CMK (cell line): ENCODE measurements around the gene TSLP.

ENCODE experiments used
- DNase-seq: peaks from one replicate; pipeline ENCODE4 v3.0.0-alpha.2; 2010; ENCODE audit warnings: low read depth

TSLP gene

GRCh38 chr5:111099058-111099778 lies 27.7 kb downstream of the TSLP start:
- no peak for DNase-seq

- DNase-seq: no peak
These were observed 34.9 kb downstream of the TSLP start for GRCh38 chr5:111106320-111106948.

GRCh38 chr5:111107371-111107770 lies 35.9 kb downstream of the TSLP start:
- no peak for DNase-seq

- DNase-seq: no peak
These were observed 40.4 kb downstream of the TSLP start for GRCh38 chr5:111111956-111112355.

- no peak for DNase-seq
These were observed 42.2 kb downstream of the TSLP start for GRCh38 chr5:111113678-111114077.

GRCh38 chr5:111115229-111115628 lies 43.7 kb downstream of the TSLP start:
- DNase-seq: no peak

GRCh38 chr5:111116550-111116949 lies 45.0 kb downstream of the TSLP start:
- DNase-seq: no peak

- no peak for DNase-seq
These were observed 45.6 kb downstream of the TSLP start for GRCh38 chr5:111117136-111117535.

GRCh38 chr5:111119221-111119620 lies 47.7 kb downstream of the TSLP start:
- DNase-seq: no peak

GRCh38 chr5:111119856-111120255 lies 48.3 kb downstream of the TSLP start:
- no peak for DNase-seq

- no peak for DNase-seq
These were observed 49.4 kb downstream of the TSLP start for GRCh38 chr5:111120911-111121310.

- no peak for DNase-seq
These were observed 50.4 kb downstream of the TSLP start for GRCh38 chr5:111121926-111122325.

GRCh38 chr5:111122398-111122797 lies 50.9 kb downstream of the TSLP start:
- no peak for DNase-seq

- DNase-seq: no peak
These were observed 53.3 kb downstream of the TSLP start for GRCh38 chr5:111124793-111125192.

- no peak for DNase-seq
These were observed 55.4 kb downstream of the TSLP start for GRCh38 chr5:111126896-111127295.
